Esophagus muscularis mucosa (tissue), 4 donors: ENCODE data around the gene PLEKHA6.

ENCODE experiments used
- CTCF ChIP-seq, 3 experiments: fragments of 200-600 bp in 2 of 3; fragments of 450-650 bp in 1 of 3; sonication (generic) in 2 of 3; IDR thresholded peaks; one replicate each; pipeline ENCODE4 v1.5.1; 2017 to 2019; ENCODE audit warnings: antibody characterized with exemption in 3 of 3, mild to moderate bottlenecking in 2 of 3, moderate library complexity in 1 of 3
- EP300 ChIP-seq: sonication (generic); formaldehyde crosslinking; IDR thresholded peaks from one replicate; pipeline ENCODE4 v1.6.1; 2017; ENCODE audit warnings: antibody characterized with exemption
- POLR2A ChIP-seq: fragments of 450-650 bp; IDR thresholded peaks from one replicate; pipeline ENCODE4 v1.6.1; 2017; ENCODE audit warnings: antibody characterized with exemption, moderate library complexity, mild to moderate bottlenecking, low read depth
- POLR2AphosphoS5 ChIP-seq, 2 donors: sonication (generic); formaldehyde crosslinking; IDR thresholded peaks; one replicate each; pipeline ENCODE4 v1.6.1; 2017; ENCODE audit warnings: antibody characterized with exemption in 2 of 2

- TF ChIP-seq CTCF (IDR thresholded peaks at IDR 0.05), result no peak
- TF ChIP-seq POLR2AphosphoS5 (IDR thresholded peaks at IDR 0.05), result peak in 1 of 2 donors; percentile 47
- TF ChIP-seq EP300, result no peak
- TF ChIP-seq POLR2A, result no peak
Observed at GRCh38 chr1:204254031-204254661, 105.6 kb downstream of the PLEKHA6 start.
